Natural killer cell (primary cell): Measurements from ENCODE around the gene EQTN. TPM values are rescaled to one million over a fixed set of nuclear protein-coding genes. Genes with fewer than 3 reads are reported as not detected.

Experiments used
- ATAC-seq, 3 donors: fragments of 150-1000 bp in 2 of 3; fragments of 200-7000 bp in 1 of 3; cut with Tn5 transposase; 1 replicate in 1 of 3; 2 replicates in 2 of 3; pipeline ENCODE4 v1.10.0; 2021; ENCODE audit warnings: mild to moderate bottlenecking in 2 of 3, moderate library complexity in 2 of 3
- DNase-seq, 2 donors: peaks; one replicate each; pipeline versions ENCODE4 v3.0.0 to v3.0.0-alpha.2; 2013 to 2021; ENCODE audit warnings: mixed read lengths in 1 of 2
- H3K27ac ChIP-seq: one replicate; pipeline ENCODE4 v1.5.1; 2013; ENCODE audit warnings: mild to moderate bottlenecking, low read length
- H3K27me3 ChIP-seq: one replicate; pipeline ENCODE4 v1.6.1; 2013; ENCODE audit warnings: low read length; ENCODE audit not compliant: control insufficient read depth, insufficient read depth
- H3K36me3 ChIP-seq: one replicate; pipeline ENCODE4 v1.6.1; 2013; ENCODE audit warnings: low read length; ENCODE audit not compliant: control insufficient read depth, insufficient read depth
- H3K4me1 ChIP-seq: one replicate; pipeline ENCODE4 v1.6.1; 2013; ENCODE audit warnings: low read length; ENCODE audit not compliant: control insufficient read depth, insufficient read depth
- H3K4me3 ChIP-seq: one replicate; pipeline ENCODE4 v1.5.1; 2013; ENCODE audit warnings: low read length
- H3K9me3 ChIP-seq: one replicate; pipeline ENCODE4 v1.6.1; 2013; ENCODE audit warnings: low read length; ENCODE audit not compliant: control insufficient read depth, insufficient read depth
- H3K27ac Mint-ChIP-seq, 2 donors: one replicate each; pipeline ENCODE4 v1.8.0; 2022; ENCODE audit warnings: mild to moderate bottlenecking in 2 of 2, mixed read lengths in 2 of 2, moderate library complexity in 1 of 2
- H3K27me3 Mint-ChIP-seq, 2 donors: one replicate each; pipeline ENCODE4 v1.8.0; 2022; ENCODE audit warnings: low read depth in 2 of 2, mixed read lengths in 2 of 2
- H3K36me3 Mint-ChIP-seq: one replicate; pipeline ENCODE4 v1.8.0; 2022; ENCODE audit warnings: mixed read lengths
- H3K4me1 Mint-ChIP-seq, 2 donors: one replicate each; pipeline ENCODE4 v1.8.0; 2022; ENCODE audit warnings: mixed read lengths in 2 of 2
- H3K4me3 Mint-ChIP-seq: one replicate; pipeline ENCODE4 v1.8.0; 2022; ENCODE audit warnings: mild to moderate bottlenecking, moderate library complexity, mixed read lengths
- H3K9me3 Mint-ChIP-seq, 2 donors: one replicate each; pipeline ENCODE4 v1.8.0; 2022; ENCODE audit warnings: mixed read lengths in 2 of 2
- CTCF ChIP-seq: fragments of 200-600 bp; IDR thresholded peaks from one replicate; pipeline ENCODE4 v1.8.0; 2022; ENCODE audit warnings: antibody characterized with exemption
- WGBS: methylation state at CpG from one replicate; pipeline ENCODE4 v1.1.7; 2013; ENCODE audit warnings: missing lambda C conversion rate; ENCODE audit not compliant: insufficient coverage; 5-methylcytosine and 5-hydroxymethylcytosine counted together
- intact Hi-C: fragments of 100-400 bp; cut with micrococcal nuclease; formaldehyde crosslinking; loops from one replicate; pipeline ENCODE4 v1.14.2; 2022
- total RNA-seq, 4 donors: library from RNA; stranded (reverse); fragments of 120-200 nt in 1 of 4; gene quantifications; one replicate each; pipeline versions ENCODE4 v1.2.3 to v1.2.4, GENCODE V29; 2013 to 2022

EQTN gene
- total RNA-seq, 3 donors from 2014 or later (not counting 1 experiment from before 2014, with no cell fraction given), result not detected

DNA sequence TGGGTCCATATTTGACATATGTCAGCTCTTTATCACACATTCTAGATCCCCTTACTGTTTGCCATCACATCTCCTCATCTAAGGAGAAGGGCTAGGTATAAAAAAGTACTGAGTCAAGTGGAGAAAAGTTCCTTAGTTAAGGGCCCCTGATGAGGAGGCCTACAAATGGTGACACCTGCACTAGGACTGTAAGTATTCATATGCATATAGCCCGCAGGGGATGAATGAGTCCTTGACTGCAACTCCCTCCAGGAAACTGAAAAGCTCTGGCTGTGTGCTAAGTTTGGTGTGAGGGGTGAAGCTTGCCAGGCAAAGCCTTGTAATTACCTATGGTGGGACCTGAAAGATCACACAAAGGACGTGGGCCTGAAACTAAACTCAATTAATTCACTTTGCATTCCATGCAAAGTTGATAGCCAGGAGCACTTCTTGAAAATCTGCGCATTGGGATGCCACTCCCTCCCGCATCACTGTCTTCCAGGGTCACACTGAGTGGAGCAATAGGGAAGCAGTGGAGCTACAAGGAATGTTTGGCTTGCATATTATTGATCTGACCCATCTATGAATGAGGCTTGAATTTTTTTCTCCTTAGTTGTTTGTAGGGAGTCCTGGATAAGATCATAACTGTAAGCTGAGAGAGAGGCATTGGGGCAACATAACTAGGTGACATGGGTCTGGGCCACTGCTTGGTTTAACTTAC is 11.9 kb upstream of the EQTN start:
- no peak for TF ChIP-seq CTCF
- H3K27ac ChIP-seq, result no peak overlapping the region
- no peaks in the 10 kb centered on the region for H3K4me1 ChIP-seq
- intact Hi-C loops, result no loop called here
- 94% methylated on average over 4 of the region's 4 CpGs for whole genome bisulfite sequencing
- Mint-ChIP-seq H3K4me1 (no peaks in the 10 kb centered on the region), H3K27ac (no peak overlapping the region), H3K4me3 (no peak overlapping the region), H3K36me3 (no peaks in the 10 kb centered on the region), H3K27me3 (peaks cover under 1 to 7% of the 10 kb centered on the region in 2 donors), H3K9me3 (peaks cover 0 to 5% of the 10 kb centered on the region in 2 donors)
- no peaks in the 10 kb centered on the region for H3K36me3 ChIP-seq
- DNase-seq (no peak), ATAC-seq (no peak)
- no peaks in the 10 kb centered on the region for H3K9me3 ChIP-seq
- no peaks in the 10 kb centered on the region for H3K27me3 ChIP-seq
- H3K4me3 ChIP-seq, result no peak overlapping the region

DNA sequence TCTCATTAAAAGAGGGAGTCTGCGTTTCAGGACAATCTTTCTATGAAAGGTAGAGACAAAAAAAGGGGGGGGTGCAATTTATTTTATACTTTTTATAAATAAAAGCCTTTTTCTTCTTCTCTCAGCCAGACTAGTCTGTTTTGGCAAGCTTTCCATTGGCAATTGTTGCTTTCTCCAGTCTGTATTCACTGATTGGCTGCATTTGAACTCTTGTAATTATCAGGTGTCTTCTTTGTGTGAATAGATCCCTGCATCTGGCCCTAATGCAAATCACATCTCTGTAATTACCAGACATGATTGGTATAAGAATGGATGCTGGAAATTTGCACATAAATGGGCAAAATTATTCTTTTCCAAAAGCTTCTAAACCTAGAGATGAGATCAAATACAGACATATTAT is 7.6 kb upstream of the EQTN start:
- intact Hi-C loops, result no loop called here
- no peak overlapping the region for H3K27ac ChIP-seq
- no peak for ATAC-seq
- H3K4me3 ChIP-seq, result no peak overlapping the region
- Mint-ChIP-seq H3K4me3 (no peak overlapping the region), H3K27ac (no peak overlapping the region), H3K36me3 (no peaks in the 10 kb centered on the region), H3K4me1 (peaks cover 0 to 4% of the 10 kb centered on the region in 2 donors), H3K27me3 (no peaks in the 10 kb centered on the region), H3K9me3 (peaks cover 3 to 7% of the 10 kb centered on the region in 2 donors)
- no peak for TF ChIP-seq CTCF
- no peaks in the 10 kb centered on the region for H3K36me3 ChIP-seq
- no peak for DNase-seq
- H3K4me1 ChIP-seq, result no peaks in the 10 kb centered on the region
- no CpG with 5 or more reads among the region's 1 CpG for whole genome bisulfite sequencing
- H3K27me3 ChIP-seq, result no peaks in the 10 kb centered on the region
- no peaks in the 10 kb centered on the region for H3K9me3 ChIP-seq

DNA sequence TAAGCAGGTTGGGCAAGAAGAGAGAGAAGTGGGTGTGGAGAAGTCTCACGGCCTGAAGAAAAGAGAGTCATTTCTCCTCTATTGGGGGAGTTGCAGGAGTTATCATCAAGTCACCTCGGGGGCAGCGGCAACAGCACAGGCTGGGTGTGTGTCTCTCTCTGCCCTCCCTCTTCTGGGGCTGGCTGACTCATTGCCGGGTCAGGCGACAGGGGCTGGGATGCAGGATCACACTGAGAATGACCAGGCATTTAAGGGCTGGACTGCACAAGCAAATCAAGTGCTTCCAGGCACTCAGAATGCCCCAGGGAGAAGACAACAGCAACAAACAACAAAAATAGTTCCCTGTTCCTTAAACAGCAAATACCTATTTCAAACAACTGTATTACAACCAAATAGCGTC is 6.3 kb upstream of the EQTN start:
- Histone ChIP-seq H3K27ac (no peak overlapping the region), H3K27me3 (no peaks in the 10 kb centered on the region), H3K4me1 (no peaks in the 10 kb centered on the region), H3K36me3 (no peaks in the 10 kb centered on the region), H3K9me3 (no peaks in the 10 kb centered on the region), H3K4me3 (no peak overlapping the region)
- DNase-seq, result no peak
- WGBS, result 72% methylated on average over 6 of the region's 6 CpGs
- peaks cover 0 to 4% of the 10 kb centered on the region in 2 donors for H3K4me1 Mint-ChIP-seq
- intact Hi-C loops, result no loop called here
- no peak for ATAC-seq
- TF ChIP-seq CTCF, result no peak
- peaks cover 3 to 7% of the 10 kb centered on the region in 2 donors for H3K9me3 Mint-ChIP-seq
- H3K27ac Mint-ChIP-seq, result no peak overlapping the region
- no peaks in the 10 kb centered on the region for H3K36me3 Mint-ChIP-seq
- no peaks in the 10 kb centered on the region for H3K27me3 Mint-ChIP-seq
- H3K4me3 Mint-ChIP-seq, result no peak overlapping the region

DNA sequence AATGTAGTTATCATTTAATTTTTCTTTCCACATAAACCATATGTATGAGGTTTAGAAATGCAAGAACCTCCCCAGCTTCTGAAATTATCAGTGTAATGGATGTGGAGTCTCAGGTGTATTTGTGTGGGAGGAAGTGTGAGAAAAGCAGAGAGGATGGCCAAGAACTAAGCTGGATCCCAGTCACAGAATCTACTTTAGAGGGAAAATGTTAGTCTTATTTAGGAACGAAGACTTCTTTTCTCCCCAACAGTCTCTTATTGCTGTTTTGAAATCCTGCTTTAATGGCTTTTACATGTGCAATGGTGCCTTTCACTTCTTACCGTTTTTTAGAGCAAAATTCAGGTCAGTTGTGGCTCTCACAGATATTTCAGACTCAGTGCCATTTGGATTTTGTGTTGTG is 3.0 kb downstream of the EQTN start:
- Histone ChIP-seq H3K4me3 (no peak overlapping the region), H3K27me3 (no peaks in the 10 kb centered on the region), H3K4me1 (no peaks in the 10 kb centered on the region), H3K36me3 (no peaks in the 10 kb centered on the region), H3K27ac (no peak overlapping the region), H3K9me3 (no peaks in the 10 kb centered on the region)
- no peaks in the 10 kb centered on the region for H3K4me1 Mint-ChIP-seq
- DNase-seq (no peak), ATAC-seq (no peak)
- no peaks in the 10 kb centered on the region for H3K36me3 Mint-ChIP-seq
- no peaks in the 10 kb centered on the region for H3K9me3 Mint-ChIP-seq
- H3K4me3 Mint-ChIP-seq, result no peak overlapping the region
- H3K27me3 Mint-ChIP-seq, result no peaks in the 10 kb centered on the region
- H3K27ac Mint-ChIP-seq, result no peak overlapping the region
- 73% methylated on average over 2 of the region's 2 CpGs for WGBS
- no peak for TF ChIP-seq CTCF
- intact Hi-C loops, result no loop called here
